Middle frontal gyrus (tissue), 1 donor: ENCODE data around the gene SEMA3D.

ENCODE experiments used
- DNase-seq: peaks from one replicate; pipeline ENCODE4 v3.0.0-alpha.2; 2015; ENCODE audit warnings: low spot score; ENCODE audit errors: extremely low spot score

Gene SEMA3D

GRCh38 chr7:85038466-85038865 is 148.4 kb downstream of the SEMA3D start:
- no peak for DNase-seq

GRCh38 chr7:85033263-85033662 is 153.6 kb downstream of the SEMA3D start:
- DNase-seq = no peak

- no peak for DNase-seq
Observed at GRCh38 chr7:85031475-85031874, 155.4 kb downstream of the SEMA3D start.

- DNase-seq = no peak
Observed at GRCh38 chr7:85030893-85031292, 156.0 kb downstream of the SEMA3D start.

GRCh38 chr7:85025312-85025756 is 161.5 kb downstream of the SEMA3D start:
- DNase-seq = no peak

GRCh38 chr7:85023916-85024315 is 162.9 kb downstream of the SEMA3D start:
- DNase-seq = no peak

- peak; percentile 62 for DNase-seq
Observed at GRCh38 chr7:85023066-85023712, 163.7 kb downstream of the SEMA3D start.

GRCh38 chr7:85022064-85022697 is 164.7 kb downstream of the SEMA3D start:
- DNase-seq = no peak

GRCh38 chr7:85021101-85021704 is 165.7 kb downstream of the SEMA3D start:
- no peak for DNase-seq

GRCh38 chr7:85019778-85020177 is 167.1 kb downstream of the SEMA3D start:
- no peak for DNase-seq

- no peak for DNase-seq
Observed at GRCh38 chr7:85019176-85019575, 167.7 kb downstream of the SEMA3D start.

- DNase-seq = no peak
Observed at GRCh38 chr7:85018498-85018897, 168.4 kb downstream of the SEMA3D start.

- no peak for DNase-seq
Observed at GRCh38 chr7:85016286-85016685, 170.6 kb downstream of the SEMA3D start.

- DNase-seq = no peak
Observed at GRCh38 chr7:85014936-85015660, 171.8 kb downstream of the SEMA3D start.

GRCh38 chr7:85011127-85011526 is 175.7 kb downstream of the SEMA3D start:
- DNase-seq = no peak

GRCh38 chr7:85010306-85010705 is 176.6 kb downstream of the SEMA3D start:
- DNase-seq = no peak

GRCh38 chr7:85006754-85007153 is 180.1 kb downstream of the SEMA3D start:
- DNase-seq = no peak

GRCh38 chr7:85004402-85004801 is 182.5 kb downstream of the SEMA3D start:
- DNase-seq = no peak

- no peak for DNase-seq
Observed at GRCh38 chr7:85001495-85002345, 185.1 kb downstream of the SEMA3D start.

- DNase-seq = no peak
Observed at GRCh38 chr7:85000735-85001350, 186.0 kb downstream of the SEMA3D start.

GRCh38 chr7:84999450-84999849 is 187.4 kb downstream of the SEMA3D start:
- DNase-seq = no peak
